ENCODE data around the gene PCCA.
"Not testable (repeated sequence)": the region's sequence is repeated elsewhere in the genome, so short reads cannot be mapped to it uniquely, and the experiment has no call there.

Gene PCCA, protein sequence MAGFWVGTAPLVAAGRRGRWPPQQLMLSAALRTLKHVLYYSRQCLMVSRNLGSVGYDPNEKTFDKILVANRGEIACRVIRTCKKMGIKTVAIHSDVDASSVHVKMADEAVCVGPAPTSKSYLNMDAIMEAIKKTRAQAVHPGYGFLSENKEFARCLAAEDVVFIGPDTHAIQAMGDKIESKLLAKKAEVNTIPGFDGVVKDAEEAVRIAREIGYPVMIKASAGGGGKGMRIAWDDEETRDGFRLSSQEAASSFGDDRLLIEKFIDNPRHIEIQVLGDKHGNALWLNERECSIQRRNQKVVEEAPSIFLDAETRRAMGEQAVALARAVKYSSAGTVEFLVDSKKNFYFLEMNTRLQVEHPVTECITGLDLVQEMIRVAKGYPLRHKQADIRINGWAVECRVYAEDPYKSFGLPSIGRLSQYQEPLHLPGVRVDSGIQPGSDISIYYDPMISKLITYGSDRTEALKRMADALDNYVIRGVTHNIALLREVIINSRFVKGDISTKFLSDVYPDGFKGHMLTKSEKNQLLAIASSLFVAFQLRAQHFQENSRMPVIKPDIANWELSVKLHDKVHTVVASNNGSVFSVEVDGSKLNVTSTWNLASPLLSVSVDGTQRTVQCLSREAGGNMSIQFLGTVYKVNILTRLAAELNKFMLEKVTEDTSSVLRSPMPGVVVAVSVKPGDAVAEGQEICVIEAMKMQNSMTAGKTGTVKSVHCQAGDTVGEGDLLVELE

DNA sequence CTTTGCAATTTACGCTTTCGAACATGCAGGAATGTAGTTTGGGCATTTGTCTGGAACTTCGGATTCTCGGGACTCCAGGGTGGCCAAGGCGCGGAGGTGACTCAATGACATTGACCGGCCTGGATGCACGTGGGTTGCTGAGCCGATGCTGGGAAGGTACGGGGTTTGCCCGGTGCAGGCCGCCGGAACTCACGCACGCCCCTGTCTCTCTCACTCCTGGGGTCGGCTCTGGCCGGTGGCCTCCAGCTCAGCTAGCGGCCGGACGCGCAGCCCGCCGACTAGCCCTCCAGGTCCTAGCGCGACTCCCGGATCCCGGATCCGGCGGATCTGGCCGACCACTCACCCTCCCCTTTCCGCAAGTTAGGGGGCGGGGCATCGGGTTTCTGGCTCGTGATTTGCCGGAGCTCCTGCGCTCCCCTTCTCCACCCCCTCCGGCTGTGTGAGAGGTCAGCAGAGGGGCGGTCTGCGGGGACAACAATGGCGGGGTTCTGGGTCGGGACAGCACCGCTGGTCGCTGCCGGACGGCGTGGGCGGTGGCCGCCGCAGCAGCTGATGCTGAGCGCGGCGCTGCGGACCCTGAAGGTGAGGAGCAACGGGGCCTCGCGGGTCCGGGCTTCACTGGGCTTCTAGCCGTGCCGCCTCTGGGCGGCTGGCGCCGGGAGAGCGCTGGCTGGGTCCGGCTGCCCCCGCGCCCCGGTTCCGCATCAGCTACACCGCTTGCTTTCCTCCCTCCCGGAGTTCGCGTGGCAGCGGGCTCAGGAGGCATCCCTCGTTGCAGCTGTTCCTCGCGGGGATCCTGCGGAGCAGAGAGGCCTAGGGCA, at the start of gene PCCA:
PCCA (plus strand) TSS at position 450 of the 821 bp plus-strand sequence; CDS start at position 478, 28 bp downstream.
- DNase-seq = peak; percentile 46

DNA sequence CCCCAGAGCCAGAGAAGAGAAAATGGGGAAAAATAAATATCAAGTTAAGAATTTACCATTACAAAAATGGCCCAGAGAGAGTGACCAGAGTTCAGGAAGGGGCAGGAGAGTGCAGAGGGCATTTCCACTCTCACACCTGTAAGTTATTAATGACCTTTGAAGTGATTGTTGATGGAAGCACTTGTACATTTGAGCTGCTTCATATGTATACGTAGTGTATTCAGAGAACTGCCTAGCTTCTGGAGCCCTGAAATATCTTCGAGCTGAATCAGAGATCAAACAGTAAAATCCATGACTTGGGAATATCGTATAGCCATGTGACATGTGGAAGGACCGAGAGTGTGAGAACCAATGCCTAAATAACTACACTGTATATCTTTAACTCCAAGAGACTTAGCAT, 49.2 kb upstream of the PCCA start:
- no peak for DNase-seq

DNA sequence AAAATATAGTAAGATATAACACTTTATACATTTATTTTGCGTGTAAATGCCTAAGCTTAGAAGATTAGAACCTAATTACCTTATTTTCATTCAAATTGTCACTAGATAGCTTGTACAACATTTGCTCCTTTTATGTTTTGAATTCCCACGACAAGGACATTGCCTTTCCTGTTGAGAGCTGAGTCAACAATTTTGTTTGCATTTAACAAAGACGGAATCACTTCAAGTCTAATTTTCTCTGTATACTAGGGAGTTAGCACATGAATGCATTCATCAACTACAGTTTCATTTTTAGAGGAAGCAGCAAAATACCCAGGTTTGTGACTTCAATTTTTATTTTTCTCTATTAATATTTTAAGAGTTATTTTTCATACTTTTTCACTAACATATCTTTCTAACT, 48.7 kb upstream of the PCCA start:
- peak; percentile 41 for DNase-seq

DNA sequence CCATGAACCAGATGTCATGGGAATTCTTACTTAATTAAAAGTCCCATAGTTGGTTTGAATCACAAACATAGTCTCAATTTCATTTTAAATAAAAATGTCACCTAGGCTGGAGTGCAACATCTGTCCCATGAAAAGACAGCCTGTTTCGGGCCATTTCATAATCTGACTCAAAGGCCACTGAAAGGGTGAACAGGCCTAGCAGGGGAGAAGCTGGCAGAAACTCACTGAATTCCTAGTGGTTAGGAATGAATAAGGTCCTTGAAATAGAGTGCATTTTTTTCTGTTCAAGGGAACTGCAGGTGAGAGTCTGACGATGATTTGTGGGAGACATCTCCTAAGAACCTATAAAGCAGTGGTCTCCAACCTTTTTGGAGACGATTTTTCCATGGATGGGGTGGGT, 44.0 kb upstream of the PCCA start:
- no peak for DNase-seq

DNA sequence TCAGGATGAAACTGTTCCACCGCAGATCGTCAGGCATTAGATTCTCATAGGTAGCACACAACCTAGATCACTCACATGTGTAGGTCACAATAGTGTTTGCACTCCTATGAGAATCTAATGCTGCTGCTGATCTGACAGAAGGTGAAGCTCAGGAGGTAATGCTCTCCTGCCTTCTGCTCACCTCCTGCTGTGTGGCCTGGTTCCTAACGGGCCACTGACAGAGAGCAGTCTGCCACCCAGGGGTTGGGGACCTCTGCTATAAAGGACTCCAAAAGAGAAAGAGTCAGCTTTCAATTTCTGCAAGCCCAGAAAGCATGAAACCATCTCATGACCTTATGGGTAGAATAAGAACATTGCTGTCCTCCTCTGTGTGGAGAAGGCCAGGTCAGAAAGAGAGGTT, 43.5 kb upstream of the PCCA start:
- DNase-seq = no peak

DNA sequence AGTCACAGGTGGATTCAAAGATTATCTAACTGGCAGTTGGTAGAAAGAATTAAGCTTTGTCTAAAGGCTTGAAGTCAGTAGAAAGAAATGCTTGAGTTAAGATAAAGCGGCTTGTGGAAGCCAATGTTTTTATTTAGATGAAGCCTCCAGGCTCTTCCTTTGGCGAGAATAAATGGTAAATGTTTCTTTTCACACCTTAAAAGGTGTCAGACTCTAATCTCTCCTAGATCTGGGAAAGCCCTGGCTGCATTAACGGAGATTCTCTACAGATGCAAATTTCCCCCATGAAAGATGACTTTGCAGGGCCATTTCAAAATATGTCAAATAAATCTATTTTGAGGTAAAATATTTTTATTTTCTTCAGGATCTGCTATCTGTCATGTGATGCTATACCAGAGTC, 37.8 kb upstream of the PCCA start:
- DNase-seq = no peak

DNA sequence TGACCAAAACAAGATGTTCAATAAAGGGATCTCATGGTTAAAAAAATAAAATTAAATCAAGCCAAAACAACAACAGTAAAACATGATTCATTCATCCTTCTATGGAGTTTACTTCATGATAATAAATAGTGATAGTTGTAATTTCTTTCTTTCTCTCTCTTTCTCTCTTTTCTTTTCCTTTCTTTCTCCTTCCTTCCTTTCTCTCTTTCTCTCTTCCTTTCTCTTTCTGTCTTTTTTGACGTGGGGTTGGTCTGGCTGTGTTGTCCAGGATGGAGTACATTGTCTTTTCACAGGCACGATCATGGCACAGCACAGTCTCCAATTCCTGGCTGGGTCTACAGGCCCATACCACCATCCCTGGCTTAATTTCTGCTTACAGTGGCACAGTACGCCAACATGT, 29.1 kb upstream of the PCCA start:
- no peak for DNase-seq

DNA sequence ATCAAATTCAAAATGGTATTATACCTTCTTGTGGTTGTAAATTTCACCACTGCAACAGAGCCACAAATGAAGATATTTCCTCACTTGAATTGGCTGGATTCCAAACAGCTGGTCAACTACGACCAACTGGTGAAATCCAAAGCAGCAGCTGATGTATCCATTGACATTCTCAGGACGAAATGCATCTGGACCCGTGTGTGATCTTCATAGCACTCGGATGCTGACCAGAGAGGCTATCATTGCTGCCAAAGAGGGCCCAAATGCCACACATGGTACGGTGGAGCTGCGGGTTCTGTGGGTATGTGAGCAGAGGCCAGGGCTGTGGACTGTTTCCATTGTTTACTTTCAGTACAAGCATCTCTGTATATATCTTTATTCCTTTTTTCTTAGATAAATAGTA, 25.6 kb upstream of the PCCA start:
- no peak for DNase-seq

DNA sequence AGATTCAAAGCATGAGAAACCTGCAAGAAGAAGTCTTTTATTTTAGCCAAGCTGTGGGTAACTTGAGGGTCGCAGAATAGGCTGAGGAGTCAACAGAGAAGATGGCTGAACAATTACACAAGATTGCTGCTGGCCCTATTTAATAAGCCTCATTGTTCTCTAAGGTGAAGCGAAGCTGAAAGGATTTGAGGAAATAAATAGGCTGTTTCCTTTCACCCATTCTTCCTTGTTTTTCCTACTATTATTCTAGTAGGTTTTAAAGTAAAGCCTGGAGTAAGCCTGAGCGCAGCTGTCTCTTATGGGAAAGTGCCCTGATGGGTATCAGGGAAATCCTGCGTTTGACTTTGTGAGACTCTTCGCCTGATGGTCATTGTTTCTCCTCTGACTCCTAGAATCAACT, 25.0 kb upstream of the PCCA start:
- no peak for DNase-seq

DNA sequence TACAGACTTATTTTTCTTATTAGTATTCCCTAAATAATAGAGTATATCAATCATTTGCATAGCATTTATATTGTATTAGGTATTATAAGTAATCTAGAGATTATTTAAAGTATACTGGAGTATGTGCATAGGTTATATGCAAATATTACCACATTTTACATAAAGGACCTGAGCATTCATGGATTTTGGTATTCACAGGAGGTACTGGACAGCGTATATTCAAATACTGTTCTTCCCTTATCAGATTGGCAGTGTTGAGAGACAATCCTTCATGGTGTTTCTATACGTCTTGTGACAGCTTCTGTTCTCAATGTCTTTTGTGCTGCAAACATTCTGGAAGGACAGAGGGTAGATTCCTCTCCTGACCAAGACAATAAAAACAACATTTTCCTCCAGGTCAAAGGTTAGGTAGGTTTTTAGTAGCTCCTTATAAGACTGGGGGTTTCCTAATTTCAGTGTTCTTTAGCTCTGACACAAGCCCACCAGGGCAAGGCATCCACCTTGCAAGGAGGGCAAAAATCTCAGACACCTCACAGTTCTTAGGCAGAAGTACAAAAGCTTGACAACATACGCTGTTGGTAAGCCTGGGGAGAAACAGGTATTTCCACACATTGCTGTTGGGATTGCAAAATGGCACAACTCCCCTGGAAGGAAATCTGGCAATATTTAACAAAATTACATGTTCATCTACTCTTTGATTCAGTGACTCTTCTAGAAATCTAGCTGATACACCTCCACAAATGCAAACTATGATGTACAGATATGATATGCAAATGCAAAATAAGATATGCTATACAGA, 20.6 kb upstream of the PCCA start:
- DNase-seq = no peak

DNA sequence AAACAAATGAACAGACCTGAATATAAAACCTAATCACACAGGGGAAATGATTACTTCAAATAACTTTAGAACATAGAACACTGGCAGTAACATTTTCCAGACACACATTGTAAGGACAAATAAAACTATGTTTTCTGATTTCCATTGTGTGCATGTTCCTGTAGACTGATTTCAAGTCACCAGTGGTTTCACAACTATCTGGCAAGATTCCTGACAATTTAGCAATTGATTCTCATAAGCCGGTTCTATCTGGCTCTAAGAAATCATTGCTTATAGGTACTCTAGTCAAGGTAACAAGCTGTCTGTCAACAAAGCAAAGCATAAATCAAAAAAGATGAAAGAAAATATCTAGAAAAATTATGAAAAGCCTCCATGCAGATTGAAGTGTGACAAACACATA, 19.6 kb upstream of the PCCA start:
- DNase-seq = no peak

DNA sequence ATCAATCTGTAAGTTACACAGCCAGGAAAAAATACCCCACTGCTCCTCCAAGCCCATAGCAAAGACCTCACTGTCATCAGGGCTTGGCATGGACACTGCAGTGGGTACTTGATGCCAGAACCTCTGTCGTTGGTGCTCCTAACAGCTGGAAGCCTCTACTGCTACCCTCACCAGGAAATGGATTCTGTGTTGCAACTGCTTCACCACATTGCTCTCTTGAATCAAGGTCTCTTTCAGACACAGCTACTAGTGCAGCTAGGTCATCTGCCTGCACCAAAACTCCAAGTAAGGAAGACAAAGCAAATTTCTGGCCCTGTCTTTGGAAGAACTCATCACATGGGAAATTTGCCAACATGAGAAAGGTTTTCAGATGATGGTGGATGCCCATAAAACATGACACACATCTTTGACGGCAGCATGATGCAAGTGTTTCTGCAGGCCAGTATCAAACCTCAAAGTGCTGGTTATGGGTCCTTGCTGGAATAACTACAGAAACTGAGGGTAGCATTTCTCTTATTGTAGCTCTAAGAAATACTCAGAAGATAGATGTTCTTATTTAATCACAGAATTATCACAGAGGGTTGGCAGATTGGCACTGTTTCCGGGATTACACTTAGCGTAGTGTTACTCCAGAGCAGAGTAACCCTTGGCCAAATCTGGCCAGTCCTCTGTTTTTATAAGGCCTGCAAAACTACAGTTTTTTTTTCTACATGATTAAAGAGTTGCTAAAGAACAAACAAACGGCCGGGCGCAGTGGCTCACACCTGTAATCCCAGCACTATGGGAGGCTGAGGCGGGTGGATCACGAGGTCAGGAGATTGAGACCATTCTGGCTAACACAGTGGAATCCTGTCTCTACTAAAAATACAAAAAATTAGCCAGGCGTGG, 12.9 kb upstream of the PCCA start:
- DNase-seq = no peak

DNA sequence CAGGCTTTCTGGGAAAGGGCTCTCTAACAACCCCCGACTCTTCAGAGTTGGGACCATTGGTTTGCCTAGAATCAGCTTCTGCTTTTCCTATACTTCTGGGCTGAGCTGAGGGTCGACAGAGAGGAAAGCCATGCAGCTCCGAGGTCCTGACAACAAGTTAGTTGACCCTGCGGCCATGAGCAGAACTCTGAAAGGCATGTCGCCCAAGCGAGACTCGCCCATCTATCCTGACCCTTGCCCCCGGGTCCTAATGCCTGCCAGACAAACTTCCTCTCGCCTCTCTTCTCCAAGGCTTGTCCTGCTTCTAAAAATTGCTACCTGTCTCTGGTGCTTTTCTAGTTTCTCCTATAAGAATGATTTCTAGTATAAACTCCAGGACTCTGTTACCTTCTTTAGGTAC, 9.9 kb upstream of the PCCA start:
- not testable (repeated sequence) for DNase-seq

DNA sequence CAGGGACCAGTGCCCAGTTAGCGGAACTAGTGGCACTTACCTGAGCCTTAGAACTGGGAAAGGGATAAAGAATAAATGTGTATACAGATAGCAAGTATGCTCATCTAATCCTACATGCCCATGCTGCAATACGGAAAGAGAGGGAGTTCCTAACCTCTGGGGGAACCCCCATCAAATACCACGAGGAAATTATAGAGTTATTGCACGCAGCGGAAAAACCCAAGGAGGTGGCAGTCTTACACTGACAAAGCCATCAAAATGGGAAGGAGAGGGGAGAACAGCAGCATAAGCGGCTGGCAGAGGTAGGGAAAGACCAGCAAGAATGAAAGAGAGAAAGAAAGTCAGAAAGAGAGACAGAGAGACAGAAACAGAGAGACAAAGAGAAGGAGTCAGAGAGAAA, 5.5 kb upstream of the PCCA start:
- not testable (repeated sequence) for DNase-seq

DNA sequence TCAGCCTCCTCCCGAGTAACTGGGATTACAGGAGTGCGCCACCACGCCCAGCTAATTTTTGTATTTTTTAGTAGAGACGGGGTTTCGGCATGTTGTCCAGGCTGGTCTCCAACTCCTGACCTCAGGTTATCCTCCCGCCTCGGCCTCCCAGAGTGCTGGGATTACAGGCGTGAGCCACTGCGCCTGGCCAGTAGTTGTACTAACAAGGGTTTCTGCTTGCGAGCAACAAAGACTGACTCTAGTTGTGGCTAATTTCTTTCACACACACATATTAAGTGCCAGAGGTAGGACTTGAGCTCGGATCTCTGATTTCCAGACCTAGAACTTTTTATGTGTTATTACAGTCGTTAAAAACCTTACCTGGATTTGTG, 635 bp upstream of the PCCA start:
- no peak for DNase-seq

DNA sequence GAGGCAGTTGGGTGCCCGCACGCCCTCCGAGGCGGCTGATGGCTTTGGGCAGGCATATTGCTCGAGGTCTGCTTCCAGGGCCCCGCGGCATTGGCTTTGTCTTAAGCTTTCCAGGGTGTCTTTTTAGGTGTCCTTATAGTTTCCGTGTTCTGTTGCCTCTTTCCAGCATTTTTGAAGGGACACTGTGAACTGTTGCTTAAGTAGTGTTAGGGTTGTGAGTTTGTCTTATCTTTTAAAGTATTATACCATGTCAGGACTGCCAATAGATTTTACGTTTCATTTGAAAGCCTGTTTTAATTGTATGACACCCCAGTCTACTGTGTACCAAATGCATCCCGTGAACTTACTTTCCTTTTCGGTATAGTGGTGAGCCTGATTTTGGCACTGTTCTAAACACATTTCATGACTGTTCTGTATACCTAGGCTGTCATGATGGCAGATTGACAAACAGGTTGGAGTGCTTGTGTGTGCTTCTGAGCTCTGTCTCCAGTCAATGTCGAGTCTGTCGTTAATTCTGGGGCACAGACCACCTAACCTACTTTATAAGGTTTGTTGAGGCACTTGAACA, 656 bp downstream of the PCCA start:
- no peak for DNase-seq

DNA sequence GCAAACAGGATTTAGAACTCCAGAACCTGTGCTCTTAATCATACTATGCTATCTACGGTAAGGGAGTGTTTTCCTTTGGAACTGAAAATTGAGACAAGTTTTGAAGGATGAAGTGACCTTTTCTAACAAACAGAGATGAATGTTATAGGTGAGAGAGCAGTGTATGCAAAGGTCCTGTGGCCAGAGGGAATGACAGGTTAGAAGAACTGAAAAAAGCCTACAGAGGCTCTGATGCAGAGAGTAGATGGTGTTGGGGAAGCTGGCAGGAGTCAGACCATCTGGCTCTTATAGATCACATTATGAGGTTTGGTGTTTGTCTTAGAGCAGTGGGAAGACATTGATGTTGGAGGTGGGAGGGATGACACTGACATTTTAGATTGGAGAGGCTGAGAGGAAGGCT, 2.0 kb downstream of the PCCA start:
- no peak for DNase-seq

DNA sequence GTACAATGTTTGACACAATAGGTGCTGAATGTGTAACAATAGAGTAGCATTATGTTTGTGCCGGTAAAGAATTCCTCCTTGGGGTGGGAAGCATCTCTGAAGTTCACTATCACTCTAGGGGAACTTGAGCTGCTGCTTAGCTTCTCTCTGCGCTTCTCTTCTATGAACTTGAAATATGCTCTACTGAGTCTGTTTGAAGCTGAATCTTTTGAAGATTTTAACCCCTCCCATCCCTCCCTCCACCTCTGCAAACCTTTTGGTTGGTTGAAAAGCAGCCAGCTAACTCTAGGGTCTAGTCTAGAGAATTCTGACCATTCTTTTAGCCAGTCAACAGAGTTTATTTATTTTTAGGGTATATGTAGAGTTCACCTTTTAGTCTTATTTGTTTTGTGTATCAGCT, 2.5 kb downstream of the PCCA start:
- no peak for DNase-seq

DNA sequence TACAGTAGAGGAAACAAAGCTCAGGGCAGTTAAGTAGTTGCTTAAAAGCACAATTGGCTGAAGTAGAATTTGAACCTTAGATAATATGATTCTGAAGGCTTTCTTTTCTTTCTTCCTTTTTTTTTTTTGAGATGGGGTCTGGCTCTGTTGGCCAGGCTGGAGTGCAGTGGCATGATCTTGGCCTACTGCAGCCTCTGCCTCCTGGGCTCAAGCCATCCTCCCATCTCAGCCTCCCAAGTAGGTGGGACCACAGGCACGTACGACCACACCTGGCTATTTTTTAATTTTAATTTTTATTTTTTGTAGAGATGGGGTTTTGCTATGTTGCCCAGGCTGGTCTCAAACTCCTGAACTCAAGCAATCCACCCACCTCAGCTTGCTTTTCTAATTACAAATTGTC, 3.4 kb downstream of the PCCA start:
- DNase-seq = not testable (repeated sequence)

DNA sequence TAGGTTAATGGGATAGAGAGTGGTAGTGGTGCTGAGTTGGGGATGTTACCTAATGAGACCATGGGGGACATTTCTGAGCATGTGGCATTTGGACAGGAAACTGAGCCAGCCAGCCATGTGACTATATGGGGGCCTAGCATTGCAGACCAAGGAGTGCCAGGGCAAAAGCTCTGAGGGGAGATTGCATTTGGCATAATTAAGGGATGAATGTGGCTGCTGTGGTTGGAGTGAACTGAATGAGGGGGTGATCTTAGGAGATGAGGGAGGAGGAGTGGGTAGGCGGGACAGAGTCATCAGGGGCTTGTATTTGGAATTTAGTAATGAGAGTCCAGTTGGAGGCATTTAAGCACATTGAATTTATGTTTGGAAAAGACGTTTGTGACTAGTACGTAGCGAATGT, 6.6 kb downstream of the PCCA start:
- no peak for DNase-seq

DNA sequence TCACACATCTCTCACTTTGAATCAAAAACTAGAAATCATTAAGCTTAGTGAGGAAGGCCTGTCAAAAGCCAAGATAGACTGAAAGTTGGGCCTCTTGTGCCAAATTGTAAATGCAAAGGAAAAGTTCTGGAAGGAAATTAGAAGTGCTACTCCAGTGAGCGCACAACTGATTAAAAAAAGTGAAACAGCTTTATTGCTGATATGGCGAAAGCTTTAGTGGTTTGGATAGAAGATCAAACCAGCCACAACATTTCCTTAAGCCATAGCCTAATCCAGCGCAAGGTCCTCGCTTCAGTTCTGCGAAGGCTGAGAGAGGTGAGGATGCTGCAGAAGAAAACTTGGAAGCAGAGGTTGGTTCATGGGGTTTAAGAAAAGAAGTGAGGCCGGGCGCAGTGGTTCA, 7.6 kb downstream of the PCCA start:
- no peak for DNase-seq

Measured in NCI-H1436 treated with DMSO at 0.1 percent for 48 hours (cell line).